HG03097 (cell line): ENCODE measurements around the gene TBC1D8.

ENCODE experiments used
- ATAC-seq: cut with Tn5 transposase; IDR thresholded peaks from one replicate; pipeline ENCODE4 v1.9.1; 2021; ENCODE audit not compliant: unreplicated experiment, low FRiP score

Gene TBC1D8

GRCh38 chr2:101164021-101164420 lies 12.8 kb upstream of the TBC1D8 start:
- no peak for ATAC-seq

- ATAC-seq: no peak
These were observed 11.6 kb upstream of the TBC1D8 start for GRCh38 chr2:101162561-101163330.

GRCh38 chr2:101161658-101162057 lies 10.5 kb upstream of the TBC1D8 start:
- ATAC-seq: no peak

GRCh38 chr2:101160454-101160853 lies 9.3 kb upstream of the TBC1D8 start:
- no peak for ATAC-seq

GRCh38 chr2:101159526-101159925 lies 8.3 kb upstream of the TBC1D8 start:
- ATAC-seq: no peak

GRCh38 chr2:101157272-101157671 lies 6.1 kb upstream of the TBC1D8 start:
- ATAC-seq: no peak

GRCh38 chr2:101153787-101154186 lies 2.6 kb upstream of the TBC1D8 start:
- no peak for ATAC-seq

GRCh38 chr2:101153077-101153707 lies 2.0 kb upstream of the TBC1D8 start:
- no peak for ATAC-seq

- no peak for ATAC-seq
These were observed 1.3 kb upstream of the TBC1D8 start for GRCh38 chr2:101152272-101153076.

- no peak for ATAC-seq
These were observed 683 bp upstream of the TBC1D8 start for GRCh38 chr2:101151859-101152271.

GRCh38 chr2:101150306-101151145 lies 656 bp downstream of the TBC1D8 start:
- no peak for ATAC-seq

- no peak for ATAC-seq
These were observed 1.7 kb downstream of the TBC1D8 start for GRCh38 chr2:101149241-101150192.

- ATAC-seq: no peak
These were observed 2.4 kb downstream of the TBC1D8 start for GRCh38 chr2:101148777-101149176.

GRCh38 chr2:101147971-101148370 lies 3.2 kb downstream of the TBC1D8 start:
- ATAC-seq: no peak

- no peak for ATAC-seq
These were observed 4.1 kb downstream of the TBC1D8 start for GRCh38 chr2:101147062-101147461.

GRCh38 chr2:101146535-101146934 lies 4.6 kb downstream of the TBC1D8 start:
- no peak for ATAC-seq

GRCh38 chr2:101145406-101145805 lies 5.8 kb downstream of the TBC1D8 start:
- ATAC-seq: no peak

- no peak for ATAC-seq
These were observed 9.0 kb downstream of the TBC1D8 start for GRCh38 chr2:101142163-101142562.

GRCh38 chr2:101140978-101141655 lies 10.1 kb downstream of the TBC1D8 start:
- no peak for ATAC-seq
